ENCODE measurements around the gene ITGA2B. TPM values are rescaled to one million over a fixed set of nuclear protein-coding genes. Genes with fewer than 3 reads are reported as not detected.

The ITGA2B gene
- total and polyA plus RNA-seq, 2 of the 13 experiments (the other 11 are each of a cell fraction or from before 2014, with no cell fraction given), result 0.38 to 1.1 TPM

- TF ChIP-seq ZBTB33 (CRISPR knock-in tag; IDR thresholded peaks at IDR 0.05) (0 out of 2 replicates have a peak, but pooled peaks have one; percentile 13), HMGXB4 (CRISPR knock-in tag; IDR thresholded peaks at IDR 0.05; ENCODE audit: borderline replicate concordance in 1 of 2, low read depth in 1 of 2) (peak; percentile 52 to 66; a peak in 2 of 4 replicates), ZNF850 (CRISPR knock-in tag; conservative IDR thresholded peaks at IDR 0.05) (no peak), ZMYM4 (CRISPR knock-in tag; IDR thresholded peaks at IDR 0.05) (0 out of 2 replicates have a peak, but pooled peaks have one; percentile 32), ZNF547 (CRISPR knock-in tag; IDR thresholded peaks at IDR 0.05) (no peak), ZNF768 (CRISPR knock-in tag; IDR thresholded peaks at IDR 0.05) (0 out of 2 replicates have a peak, but pooled peaks have one; percentile 26), RAD21 (CRISPR knock-in tag; IDR thresholded peaks at IDR 0.05) (peak; percentile 19; the same call in 1 of the 2 replicates), TGIF2 (CRISPR knock-in tag; IDR thresholded peaks at IDR 0.05) (0 out of 2 replicates have a peak, but pooled peaks have one; percentile 63), TEAD3 (CRISPR knock-in tag; optimal IDR thresholded peaks at IDR 0.05; ENCODE audit: borderline replicate concordance) (peak; percentile 55), ZNF33A (CRISPR knock-in tag; IDR thresholded peaks at IDR 0.05; ENCODE audit: borderline replicate concordance) (no peak), NFYB (CRISPR knock-in tag; IDR thresholded peaks at IDR 0.05) (peak; percentile 43; the same call in 1 of the 2 replicates), NFYC (CRISPR knock-in tag; IDR thresholded peaks at IDR 0.05) (0 out of 2 replicates have a peak, but pooled peaks have one; percentile 27)
- TF ChIP-seq, protein P1, sequence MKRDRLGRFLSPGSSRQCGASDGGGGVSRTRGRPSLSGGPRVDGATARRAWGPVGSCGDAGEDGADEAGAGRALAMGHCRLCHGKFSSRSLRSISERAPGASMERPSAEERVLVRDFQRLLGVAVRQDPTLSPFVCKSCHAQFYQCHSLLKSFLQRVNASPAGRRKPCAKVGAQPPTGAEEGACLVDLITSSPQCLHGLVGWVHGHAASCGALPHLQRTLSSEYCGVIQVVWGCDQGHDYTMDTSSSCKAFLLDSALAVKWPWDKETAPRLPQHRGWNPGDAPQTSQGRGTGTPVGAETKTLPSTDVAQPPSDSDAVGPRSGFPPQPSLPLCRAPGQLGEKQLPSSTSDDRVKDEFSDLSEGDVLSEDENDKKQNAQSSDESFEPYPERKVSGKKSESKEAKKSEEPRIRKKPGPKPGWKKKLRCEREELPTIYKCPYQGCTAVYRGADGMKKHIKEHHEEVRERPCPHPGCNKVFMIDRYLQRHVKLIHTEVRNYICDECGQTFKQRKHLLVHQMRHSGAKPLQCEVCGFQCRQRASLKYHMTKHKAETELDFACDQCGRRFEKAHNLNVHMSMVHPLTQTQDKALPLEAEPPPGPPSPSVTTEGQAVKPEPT (CRISPR knock-in tag; IDR thresholded peaks at IDR 0.05; ENCODE audit: low read depth), result 0 out of 2 replicates have a peak, but pooled peaks have one; percentile 14
Measured at GRCh38 chr17:44376124-44376523, 13.3 kb downstream of the ITGA2B start (continued).
